Measurements from ENCODE around the gene ALKAL2.

Gene ALKAL2

DNA sequence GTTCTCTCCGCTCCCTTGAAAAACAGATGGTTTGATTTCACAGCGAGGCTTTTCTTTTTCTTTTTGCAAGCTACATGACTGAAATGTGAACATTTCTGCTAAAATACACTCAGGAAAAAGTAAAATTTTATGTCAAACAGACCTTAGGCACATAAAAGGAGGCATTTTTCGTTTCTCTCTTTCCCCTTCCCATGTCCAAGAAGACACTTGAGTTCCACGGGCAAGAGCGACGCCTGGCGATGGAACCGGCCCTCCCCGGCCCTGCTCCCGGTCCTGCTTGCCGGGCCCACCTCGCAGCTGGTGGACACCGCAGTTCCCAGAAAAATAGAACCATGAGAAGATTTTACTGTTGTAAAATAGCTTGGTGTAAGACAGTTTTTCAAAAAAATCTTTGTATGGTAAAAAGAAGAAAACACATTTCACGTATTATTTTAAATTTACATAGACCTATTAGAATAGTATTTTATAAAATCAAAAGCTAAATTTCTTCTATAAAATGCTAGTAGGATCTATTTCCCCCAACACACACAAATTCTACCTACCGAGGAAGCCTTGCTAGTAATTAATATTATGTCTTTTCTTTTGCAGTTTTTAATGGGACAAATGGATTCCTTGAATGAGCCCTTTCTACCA is 2.3 kb upstream of the ALKAL2 start:
- peak; percentile 57 for DNase-seq (ENCODE audit: low spot score)

DNA sequence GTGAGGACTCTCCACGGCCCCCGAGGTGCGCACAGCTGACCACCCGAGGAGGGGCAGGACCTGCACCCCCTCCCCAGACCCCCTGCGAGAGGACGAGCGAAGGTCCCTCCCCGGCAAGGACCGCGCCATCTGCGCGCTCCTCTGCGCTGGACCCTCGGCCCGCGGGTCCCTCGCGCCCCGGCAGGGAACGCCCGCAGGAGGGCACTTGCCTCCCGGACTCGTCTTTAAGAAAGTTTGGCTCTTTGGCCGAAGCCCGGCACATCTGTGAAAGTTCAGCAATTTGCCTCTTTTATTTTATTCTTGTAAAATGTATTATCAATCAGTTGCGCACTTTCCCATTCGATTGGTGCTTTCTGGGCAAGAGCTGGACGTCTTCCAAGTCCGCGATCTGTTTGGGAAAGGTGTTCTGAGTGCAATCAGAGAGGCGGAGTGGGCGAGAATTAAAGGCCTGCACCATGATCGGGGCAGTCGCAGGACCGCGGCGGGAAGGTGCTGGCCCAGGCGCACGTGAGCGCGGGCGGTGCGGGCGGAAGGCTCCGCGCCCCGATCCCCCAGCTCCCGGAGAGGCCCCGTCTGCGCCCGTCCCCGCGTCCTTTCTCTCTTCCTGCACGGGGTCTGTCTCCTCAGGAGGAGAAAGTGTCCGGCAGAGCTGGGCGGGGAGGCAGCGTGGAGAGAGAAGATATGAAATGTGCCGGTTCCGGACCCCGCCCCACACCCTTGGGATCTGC is 1.6 kb upstream of the ALKAL2 start:
- peak; percentile 9 for DNase-seq (ENCODE audit: low spot score)

DNA sequence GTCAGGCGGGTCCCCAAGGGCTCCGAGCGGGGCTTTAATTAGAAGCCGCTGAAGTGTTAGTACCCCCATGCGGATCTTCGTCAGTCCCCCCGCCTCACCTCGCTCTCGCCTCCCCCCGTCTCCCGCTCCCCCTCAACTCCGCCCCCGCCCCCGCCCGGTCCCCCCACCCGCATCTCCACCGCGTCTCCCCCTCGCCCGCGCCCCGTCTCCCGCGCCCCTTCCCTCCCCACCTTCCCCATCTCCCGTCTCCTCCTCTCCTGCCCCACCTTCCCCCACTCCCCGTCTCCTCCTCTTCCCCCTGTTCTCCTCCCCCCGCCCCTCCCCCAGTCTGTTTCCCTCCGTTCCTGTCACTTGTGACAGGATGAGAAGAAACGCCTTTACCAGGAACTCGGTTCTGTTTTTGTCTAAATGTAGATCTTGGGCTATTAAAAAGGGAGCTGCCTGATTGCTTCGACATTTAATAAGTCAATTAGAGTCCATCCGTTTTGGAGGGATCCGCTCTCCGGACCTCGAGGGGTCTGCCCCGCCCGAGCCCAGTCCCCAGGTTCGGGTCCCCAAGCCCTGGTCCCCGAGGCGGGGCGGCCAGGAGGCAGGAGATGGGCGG is 969 bp upstream of the ALKAL2 start:
- no peak for DNase-seq (ENCODE audit: low spot score)

DNA sequence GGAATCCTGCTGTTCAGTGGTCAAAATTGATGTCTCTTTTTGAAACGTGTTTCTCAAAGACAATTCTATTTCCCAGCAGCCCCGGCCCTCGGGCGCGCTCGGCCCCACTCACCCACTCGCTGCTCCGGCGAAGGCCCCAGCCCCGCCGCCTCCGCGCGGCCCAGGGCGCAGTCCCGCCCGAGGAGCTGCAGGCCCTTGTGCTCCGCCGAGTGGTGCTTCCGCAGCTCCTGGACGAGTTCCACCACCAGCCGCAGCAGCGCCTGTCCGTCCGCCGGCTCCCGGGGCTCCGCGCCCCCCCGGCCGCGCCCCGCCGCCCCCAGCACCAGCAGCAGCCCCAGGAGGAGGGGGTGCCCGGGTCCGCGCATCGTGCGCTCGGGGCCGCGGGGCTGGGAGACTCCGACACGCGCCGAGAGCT is 413 bp downstream of the ALKAL2 start:
- DNase-seq (ENCODE audit: low spot score), result no peak

DNA sequence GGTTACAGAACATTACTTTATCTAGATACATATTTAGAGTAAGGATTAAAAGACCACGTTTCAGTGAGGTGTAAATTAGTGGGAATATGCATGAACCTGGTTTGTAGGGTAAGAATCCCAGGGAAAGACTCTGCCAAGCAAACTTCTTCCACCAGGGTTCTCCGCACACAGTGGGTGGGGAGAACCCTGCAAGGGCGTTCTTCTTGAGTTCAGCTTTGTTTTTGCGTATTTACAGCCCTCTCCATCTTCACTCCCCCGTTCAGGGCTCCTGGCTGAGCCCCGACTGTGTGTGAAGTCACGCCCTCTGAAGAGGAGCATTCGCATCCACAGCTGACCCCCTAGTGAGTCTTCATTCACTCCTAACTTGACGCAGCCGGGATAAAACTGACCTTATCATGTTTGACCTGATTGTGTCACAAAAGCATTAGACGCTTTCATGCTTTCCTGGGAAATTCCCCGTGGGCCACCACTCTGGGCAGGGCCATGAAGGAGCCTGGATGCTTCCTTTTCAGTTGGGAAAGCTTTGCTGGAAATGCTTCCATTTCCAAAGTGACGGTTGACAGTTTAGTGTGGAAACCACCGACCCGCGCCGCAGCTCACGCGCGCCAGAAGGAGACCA is 1.0 kb downstream of the ALKAL2 start:
- DNase-seq (ENCODE audit: low spot score), result no peak

DNA sequence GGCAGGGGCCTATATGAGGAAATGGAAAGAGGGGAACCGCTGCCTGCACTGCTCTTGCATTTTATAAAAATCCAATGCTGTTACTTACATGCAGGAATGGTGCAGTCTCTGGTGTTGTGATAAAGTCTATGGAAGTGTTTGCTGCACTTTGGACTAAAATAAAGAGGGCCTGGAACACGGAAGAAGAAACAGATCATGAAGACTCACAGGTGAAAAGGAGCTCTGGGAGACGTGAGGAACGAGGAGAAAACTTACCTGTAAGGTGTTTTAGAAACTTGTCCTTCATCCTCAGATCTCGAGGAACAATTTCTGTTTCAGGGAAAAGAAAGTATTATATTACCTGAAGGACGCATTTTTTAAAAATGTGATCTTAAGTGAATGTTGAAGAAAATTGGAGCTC is 1.9 kb downstream of the ALKAL2 start:
- DNase-seq (ENCODE audit: low spot score), result no peak

DNA sequence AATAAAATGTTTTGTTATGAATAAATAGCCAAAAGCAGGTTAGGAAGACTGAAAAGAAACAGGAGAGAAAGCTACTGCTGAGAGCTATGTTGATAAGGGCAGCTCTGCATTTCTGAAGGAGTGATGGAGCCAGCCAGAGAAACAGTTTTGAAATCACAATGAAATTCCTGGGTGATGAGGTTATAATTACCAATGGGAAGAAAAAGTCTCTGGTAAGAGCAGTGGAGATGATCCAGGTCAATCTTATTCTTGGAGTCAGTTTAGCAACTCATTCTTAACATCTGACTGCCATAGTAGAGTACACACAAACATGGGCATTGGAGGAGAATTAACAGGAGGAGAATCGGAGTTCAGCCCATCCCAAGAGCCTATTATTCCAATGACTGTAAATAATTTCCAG is 2.4 kb downstream of the ALKAL2 start:
- DNase-seq (ENCODE audit: low spot score), result no peak

DNA sequence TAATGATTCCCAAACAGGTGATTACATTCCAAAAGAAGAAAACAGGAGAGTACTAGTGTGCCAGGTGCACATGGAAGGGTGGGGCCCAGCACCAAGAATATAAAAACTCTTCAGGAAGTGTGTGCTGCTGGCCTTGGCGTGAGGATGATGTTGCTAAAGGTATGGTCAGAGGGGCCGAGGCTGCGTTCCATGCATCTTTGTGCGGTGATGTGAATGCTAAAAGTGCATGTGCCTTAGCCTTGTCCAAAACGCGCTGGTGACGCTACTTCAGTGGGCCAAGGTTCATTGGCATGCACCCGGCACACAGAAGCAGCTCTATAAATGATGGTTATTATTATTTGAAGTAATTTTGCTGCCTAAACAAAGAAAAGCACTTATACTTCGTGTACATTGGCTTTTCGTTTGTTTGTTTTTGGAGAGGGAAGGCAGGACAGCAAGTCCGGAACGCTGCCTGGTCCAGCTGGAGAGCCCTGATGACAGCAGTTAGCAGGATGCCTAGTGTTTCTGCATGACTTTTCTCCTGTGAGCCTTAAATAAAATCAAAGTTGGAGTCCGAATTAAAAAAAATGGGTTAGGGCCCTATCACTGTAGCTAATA is 2.9 kb downstream of the ALKAL2 start:
- DNase-seq (ENCODE audit: low spot score), result no peak

DNA sequence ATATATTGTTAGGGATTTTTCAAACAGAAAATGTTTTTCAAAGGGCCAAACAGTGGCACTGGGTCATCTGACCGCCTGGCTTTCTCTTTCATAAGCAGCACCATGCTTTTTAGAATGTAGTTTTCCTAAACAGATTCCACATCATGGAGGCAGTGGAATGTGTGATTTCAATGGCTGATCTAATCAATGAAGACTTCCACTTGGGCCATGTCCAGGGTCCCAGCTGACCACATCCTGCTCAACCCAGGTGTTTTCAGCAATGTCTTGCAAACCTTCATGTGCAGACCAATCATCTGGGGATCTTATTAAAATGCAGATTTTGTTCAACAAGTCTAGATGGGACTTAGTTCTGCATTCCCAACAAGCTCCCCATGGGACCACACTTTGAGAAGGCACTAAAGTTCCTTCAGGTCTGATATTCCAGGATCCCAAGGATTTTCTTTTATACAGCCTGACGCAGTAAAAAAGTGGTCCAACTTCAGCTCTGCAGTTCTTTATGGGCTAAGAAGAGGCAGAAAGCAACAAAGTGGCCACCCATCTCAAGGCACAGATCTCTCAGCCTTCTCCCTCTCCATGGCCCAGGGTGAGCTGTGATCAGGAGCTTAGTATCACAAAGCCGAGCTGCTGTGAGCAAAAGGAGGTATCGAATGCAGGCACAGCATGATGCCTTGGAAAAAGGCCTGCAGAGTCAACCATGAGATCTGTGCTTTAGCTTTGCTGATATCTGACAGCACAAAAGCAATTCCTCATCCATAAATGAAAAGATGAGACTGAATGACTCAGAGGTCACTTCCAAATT is 3.7 kb downstream of the ALKAL2 start:
- no peak for DNase-seq (ENCODE audit: low spot score)

DNA sequence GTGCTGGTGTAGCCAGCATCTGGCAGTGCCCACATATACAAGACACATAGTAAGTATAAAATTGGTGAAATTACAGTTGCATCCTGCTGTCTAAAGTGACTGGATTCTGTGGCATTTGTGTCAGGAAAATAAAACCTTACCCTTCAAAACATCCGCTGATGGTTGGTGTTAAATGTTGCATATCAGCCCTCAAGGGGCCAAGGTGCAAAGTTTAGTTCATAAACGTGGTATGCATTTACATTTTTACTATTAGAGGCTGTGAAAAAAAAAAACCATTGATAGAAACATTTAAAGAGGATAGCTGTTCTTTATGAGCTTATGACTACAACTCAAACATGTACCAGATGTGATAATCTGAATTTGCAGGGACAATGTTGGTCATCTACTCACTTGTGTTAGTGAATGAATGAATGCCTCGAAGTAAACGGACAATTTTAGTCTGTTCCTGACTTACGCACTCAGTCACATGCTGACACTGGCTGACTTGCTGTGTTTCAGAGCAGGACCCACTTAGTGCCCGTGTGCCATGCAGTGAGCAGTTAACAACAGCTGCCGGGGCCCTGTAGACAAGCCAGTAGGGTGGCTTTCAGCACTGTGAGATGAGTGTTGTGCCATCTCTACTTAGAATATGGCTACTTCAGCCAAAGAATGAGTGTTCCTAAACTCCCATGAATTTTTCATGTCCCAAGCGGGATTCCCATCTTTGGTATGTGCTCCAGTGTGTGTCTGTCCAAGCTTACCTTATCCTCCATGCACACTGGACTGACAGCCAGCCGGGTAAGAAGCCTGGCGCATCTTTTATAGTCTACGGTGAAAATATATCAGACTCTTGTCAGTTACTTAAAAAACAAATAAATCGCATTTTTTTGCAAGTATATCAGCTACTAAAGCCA is 5.3 kb downstream of the ALKAL2 start:
- no peak for DNase-seq (ENCODE audit: low spot score)

DNA sequence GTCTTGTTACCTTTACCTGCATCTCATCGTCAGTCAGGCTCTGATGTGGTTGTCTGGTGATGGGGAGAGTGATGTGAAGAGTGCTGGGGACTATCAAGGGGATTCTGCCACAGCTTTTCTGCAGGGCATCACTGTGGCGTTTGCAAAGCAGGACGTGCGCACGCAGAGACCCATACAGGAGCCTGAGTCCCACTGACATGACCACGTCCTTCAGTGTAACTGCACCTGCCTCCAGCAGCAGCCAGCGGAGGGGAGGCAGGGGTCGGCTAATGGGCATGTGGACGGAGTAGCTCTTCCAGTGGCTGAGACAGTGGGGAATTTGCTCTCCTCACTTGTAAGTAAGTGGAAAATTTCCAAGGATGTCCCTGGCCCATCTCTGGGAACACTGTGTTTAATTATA is 6.5 kb downstream of the ALKAL2 start:
- DNase-seq (ENCODE audit: low spot score), result no peak

DNA sequence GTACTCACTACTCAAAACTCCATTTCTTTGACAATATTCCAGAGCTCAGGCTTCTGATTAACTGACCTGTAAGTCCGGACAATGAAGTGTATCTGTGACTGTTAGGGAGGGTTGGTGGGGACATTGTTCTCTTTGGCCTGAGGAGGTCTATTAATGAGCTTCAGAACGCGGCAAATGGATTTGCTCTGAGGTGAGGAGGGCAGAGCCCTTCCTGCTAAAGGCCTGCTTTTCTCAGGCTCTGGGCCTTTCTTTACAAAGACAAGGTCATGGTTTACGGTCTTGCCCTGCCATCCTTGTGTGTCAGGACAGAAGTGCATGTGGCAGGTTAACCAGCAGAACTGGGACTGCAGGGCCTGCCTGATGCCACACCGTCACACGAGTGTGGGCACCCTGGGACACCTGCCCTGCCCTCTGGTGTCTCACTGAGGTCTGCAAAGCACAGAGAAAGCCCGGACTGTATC is 7.2 kb downstream of the ALKAL2 start:
- no peak for DNase-seq (ENCODE audit: low spot score)

DNA sequence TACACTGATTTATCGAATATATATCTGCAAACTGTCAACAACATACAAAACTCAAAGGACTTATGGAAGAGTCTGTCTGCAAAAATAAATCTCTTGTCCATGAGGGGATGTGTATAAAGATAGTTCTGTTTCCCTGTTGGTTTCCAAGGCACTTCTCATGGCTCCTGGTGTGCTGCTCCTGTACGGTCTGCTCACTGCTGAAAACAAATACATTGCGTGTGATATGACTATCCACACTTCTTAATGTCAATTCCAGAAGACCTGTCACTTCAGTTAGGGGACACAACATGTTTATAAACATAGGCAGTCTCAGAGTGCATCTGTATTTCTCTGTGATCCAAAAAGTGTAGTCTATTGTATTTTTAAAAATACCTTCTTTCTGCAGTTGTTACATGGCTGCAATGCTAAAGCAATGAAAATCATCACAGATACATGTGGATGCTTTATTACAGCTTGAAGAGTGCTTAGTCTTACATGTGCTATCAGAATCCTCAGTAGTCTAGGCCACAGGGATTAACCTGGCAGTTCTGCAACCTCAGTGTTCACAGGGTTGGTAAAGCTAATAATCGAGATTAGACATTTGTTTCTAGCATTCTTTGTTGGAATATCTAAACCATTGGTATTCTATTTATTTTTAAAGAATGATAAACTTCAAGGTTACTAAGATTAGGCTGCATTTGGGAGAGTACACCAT is 7.8 kb downstream of the ALKAL2 start:
- no peak for DNase-seq (ENCODE audit: low spot score)

DNA sequence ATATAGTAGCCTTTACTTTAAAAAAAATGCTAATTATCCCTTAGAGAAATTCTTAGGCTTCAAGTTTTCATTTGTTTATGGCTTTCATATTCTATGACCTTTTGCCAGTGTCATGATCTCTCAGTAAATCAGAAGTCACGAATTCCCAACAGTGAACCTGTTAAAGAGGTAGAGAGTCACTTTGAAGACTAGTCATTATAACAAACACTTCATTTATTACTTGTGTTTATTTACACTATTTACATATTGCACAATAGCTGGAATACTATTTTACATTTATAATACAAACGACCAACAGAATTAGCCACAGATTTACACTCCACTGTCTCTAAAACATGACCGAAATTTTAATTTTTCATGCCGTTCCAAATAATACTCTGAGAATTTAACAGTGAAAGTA is 8.5 kb downstream of the ALKAL2 start:
- no peak for DNase-seq (ENCODE audit: low spot score)

DNA sequence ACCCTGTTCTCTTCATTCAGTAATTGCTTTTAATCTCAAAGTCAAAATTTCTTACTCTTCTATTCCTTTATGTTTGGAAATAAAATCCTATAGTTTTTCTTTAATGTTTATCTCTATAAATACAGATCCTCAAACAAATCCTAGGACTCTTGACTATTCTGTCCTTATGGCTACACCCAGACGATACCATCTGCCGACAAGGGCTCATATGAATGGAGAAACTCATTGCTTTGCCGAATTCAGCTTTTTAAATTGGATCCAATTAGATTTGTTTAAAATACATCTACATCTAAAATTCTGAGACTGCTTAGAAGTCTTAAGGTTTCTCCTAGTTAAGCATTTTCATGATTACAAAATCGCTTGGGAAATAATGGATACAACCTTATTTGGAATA is 9.0 kb downstream of the ALKAL2 start:
- no peak for DNase-seq (ENCODE audit: low spot score)

DNA sequence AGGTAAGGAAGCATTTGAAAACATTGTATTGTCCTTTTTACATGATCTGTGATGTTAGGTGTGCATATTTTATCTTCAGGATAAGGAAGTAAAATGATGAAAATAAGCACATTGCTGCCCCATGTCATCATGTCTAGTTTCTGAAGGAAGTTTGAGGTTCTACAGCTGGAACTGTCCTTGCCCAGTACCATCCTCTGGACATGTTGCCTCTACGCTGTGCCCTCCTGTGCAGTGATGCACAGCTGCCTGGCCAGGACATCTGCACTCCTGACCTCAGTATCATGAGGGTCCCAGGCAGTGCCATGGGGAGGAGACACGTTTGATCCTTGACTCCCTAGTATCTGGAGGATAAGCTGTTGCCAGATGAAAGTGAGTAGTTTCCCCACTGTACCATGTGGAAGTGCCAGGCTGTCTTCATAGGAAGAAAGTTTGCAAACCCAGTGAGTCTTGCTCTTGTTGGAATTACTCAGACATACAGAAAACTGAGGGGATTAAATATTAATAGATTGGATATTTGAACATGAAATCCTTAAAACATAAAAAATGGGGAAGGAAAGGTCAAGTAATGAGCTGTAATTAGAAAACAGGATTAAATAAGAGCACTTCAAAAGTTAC is 9.5 kb downstream of the ALKAL2 start:
- no peak for DNase-seq (ENCODE audit: low spot score)

DNA sequence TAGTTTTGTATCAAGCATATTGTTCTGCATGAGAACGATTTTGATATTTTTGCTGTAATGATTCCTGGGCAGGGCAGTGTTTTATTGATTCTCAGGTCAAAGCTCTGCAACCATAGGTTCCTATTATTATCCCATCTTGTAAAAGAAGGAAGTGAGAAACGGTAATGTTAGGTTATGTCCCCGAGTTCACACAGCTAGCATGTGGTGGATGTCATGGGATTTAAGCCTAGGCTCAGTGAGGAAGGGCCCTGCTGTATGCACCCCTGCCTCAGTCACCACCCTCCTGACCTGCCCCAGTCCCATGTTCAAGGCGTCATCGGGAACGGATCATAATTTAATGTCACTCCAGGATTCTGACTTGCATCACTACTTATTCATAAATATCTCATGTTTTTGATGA is 12.4 kb downstream of the ALKAL2 start:
- no peak for DNase-seq (ENCODE audit: low spot score)

DNA sequence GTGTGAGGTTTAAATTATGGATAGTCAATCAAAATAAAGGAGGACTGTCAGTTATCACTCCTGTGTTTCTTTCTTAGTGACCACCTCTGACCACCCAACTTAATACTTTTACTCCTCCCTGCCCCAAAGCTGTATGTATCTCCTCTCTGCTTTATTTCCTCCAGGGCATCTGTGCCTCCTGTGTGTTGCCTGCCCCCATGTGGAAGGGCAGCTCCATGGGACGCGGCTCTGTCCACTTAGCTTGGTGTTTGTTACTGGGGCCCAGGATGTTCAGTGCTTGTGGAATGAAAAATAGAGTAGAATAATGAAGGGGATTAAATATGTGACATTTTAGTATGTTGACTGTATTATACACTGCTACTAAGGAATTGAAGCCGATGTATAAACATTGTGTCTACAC is 13.4 kb downstream of the ALKAL2 start:
- no peak for DNase-seq (ENCODE audit: low spot score)

DNA sequence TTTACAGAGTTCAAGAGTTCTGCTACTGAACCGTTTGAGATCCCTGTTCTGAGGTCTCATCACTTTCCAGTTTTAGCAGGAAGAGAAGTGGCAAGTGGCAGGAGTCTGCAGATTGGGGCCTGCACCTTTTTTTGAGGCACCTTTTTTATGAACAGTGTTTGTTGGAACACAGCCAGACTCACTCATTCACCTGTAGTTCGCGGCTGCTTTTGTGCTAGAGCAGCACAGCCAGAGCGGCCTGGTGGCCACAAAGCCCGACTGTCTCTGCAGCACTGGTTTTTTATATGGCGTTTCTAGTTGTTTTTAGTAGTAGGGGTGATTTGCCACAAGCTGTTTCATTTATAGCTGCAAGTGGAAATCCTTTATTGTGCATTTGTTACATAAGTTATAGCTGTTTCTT is 14.6 kb downstream of the ALKAL2 start:
- no peak for DNase-seq (ENCODE audit: low spot score)

DNA sequence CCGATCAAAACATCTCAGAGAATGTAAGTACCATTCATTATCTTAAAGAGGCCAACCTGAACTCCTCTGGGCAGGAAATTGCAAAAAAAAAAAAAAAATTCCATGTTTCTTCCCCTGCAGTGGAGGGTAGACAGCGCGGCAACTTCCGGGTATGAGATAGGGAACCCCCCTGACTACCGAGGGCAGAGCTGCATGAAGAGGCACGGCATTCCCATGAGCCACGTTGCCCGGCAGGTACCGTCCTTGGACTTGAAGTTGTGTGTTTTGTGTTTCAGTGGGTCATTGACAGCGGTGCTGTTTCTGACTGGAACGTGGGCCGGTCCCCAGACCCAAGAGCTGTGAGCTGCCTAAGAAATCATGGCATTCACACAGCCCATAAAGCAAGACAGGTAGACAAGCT is 16.0 kb downstream of the ALKAL2 start:
- no peak for DNase-seq (ENCODE audit: low spot score)
